HG03521 (cell line): ENCODE results near the gene ZBTB20.

Experiments used
- ATAC-seq: cut with Tn5 transposase; IDR thresholded peaks from one replicate; pipeline ENCODE4 v1.9.1; 2021; ENCODE audit warnings: mild to moderate bottlenecking, moderate library complexity; ENCODE audit not compliant: unreplicated experiment

Gene ZBTB20

DNA sequence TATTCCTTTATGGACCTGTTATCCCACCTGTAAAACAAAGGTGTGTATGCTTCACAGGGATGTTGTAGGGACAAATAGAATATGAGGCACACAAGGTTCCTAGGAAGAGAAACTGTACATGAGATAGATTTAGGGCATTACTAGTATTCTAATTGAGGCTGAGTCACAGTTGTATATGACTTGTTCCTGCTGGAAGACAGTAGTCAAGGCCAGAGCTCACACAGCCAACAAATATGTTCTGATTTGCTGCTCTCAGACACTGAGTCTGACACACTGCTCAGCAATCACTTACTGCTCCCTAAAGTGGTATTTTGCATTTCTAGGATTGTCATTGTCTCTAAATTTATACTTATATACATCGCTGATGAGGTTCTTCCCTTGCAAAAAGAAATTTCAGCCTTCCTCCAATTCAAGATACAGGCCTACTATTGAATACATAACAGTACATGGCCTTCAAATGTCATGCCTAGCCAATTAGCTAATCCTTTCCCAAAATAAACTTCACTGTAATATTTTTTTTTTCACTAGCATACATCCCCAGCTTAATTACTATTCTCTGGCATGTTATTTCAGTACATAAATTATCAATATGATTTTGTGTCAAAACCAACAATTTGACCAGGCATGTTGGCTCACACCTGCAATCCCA is 783.4 kb downstream of the ZBTB20 start:
- ATAC-seq: no peak

DNA sequence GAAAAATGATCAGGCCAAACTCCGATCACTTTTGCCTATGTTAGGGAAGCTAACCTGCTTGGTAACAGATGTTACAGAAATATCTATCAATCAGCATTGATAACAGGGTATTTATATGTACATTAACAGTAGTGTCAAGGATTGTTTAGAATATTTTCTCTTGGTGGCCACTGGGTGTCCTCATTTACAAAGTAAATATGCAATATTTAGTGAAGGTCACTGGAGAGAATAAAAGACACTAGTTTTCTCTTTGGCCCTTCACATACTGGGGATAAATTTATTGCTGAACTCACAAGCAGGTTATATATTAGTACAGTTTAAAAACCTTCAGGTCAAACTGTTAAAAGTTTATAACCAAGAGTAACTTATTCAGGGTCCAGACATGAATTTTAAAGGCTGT is 784.3 kb downstream of the ZBTB20 start:
- ATAC-seq: no peak

GRCh38 chr3:114361391-114361790 is 785.7 kb downstream of the ZBTB20 start:
- ATAC-seq: no peak

GRCh38 chr3:114356525-114356924 is 790.6 kb downstream of the ZBTB20 start:
- no peak for ATAC-seq

- no peak for ATAC-seq
These were observed 791.0 kb downstream of the ZBTB20 start for GRCh38 chr3:114356066-114356465.

DNA sequence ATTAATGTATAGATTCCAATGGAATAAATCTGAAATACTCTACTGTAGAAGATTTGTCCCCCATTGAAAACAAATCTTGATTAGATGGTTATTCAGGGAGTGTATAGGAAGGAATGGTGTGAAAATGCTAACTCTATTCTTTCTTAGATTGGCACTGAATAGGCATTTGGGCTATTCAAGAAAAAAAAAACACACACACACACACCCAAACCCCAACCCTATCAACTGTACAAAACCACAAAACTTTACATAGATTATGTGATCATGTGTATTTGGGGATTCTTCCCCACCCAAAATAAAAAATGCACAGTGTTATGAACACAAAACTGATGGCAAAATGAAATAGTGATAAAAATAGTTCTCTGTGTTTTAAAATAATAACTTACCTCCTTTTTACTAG is 791.4 kb downstream of the ZBTB20 start:
- no peak for ATAC-seq

DNA sequence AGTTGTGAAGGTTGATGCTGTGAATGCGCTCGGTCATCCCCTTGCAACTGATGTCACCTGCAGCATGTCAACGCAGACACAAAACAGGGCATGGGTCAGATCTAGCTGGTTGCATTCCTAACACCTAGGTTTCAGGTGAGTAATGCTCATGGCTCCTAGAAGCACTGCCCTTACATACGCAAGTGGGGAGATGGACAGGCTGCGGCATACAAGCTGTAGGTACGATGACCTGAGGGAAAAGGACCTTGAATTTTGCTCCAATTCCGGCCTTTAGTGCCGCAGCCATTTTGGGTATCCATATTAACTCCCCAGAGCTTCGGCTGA is 795.3 kb downstream of the ZBTB20 start:
- no peak for ATAC-seq

GRCh38 chr3:114351123-114351821 is 795.8 kb downstream of the ZBTB20 start:
- ATAC-seq: no peak

DNA sequence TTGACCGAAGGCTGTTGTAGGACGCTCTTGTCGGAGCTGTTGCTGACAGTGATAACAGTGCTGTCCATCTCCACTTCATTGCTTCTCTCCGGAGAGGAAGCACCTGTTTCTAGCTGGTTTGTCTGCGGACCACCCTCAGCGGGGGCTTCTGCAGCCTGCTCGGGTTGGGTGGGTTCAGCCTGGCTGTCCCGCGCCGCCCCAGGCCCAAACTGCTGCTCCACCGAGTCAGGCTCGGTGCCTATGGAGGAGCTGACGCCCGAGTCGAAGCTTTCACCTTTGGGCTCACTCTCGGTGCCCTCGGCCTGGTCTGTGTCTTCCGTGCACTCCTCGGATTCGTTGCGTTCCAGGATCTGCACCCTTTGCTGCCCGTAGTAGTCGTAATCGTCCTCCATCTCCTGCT is 796.4 kb downstream of the ZBTB20 start:
- ATAC-seq: no peak

DNA sequence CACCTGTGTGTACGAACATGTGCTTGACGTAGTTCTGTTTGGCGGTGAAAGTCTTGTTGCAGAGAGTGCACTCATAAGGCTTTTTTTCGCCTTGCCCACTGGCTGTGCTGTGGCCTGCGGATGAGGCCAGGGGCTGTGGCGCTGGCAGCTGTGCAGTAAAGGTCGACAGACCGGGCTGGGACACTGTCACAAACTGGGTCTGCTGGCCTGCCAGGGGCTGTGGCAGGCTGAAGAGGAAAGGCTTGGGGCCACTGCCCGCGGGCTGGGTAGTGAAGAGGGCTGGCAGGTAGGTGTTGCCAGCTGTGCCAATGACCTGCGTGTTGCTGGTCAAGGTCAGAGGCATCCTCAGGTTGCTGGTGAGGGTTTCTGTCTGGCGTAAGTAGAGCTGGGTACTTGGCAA is 796.8 kb downstream of the ZBTB20 start:
- ATAC-seq: no peak

DNA sequence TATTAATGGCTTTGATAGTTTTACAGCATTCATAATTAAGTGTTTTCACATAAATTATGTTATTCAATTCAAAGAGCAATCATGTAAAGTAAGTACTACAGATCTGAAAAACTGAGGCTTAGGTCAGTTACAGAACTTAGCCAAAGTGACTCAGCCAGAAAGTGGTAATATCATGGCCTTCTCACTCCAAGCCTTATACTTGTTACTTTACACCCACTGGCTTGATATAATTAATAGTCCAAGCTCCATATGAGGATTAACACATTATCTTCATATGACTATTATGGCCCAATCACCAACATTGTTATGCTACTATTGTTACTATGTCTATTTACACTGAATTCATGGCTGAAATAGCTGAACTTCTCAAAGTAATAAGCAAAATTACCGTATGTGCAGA is 802.6 kb downstream of the ZBTB20 start:
- no peak for ATAC-seq

DNA sequence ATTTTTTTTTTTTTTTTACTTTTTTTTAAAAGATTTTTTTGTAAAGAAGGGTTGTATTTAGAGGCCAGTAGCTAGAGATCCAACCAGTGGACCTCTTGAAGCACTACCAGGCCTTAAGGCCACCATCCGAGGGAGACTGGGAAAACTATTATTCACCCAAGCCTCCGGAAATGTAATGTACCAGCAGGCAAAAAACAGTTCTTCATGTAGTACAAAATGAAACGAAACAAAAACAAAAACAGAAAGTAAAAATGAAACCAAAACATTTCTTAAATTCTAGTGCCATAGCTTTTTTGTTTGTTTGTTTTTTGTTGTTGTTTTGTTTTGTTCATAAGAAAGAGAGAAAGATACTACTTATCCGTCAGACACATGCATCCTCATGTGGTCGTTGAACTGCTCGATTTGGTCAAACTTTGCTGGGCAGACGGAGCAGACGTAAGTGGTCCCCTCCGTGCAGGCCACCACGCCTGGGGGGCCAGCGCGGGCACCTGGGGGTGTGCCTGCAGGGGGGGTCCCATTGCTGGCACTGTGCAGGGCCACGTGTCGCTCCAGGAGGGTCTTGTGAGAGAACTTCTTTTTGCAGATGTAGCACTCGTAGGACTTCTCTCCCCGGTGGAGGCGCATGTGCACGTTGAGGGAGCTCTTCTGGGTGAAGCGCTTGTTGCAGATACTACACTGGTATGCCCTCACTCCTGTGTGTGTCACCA is 808.3 kb downstream of the ZBTB20 start:
- no peak for ATAC-seq

GRCh38 chr3:114336857-114337256 is 810.2 kb downstream of the ZBTB20 start:
- no peak for ATAC-seq

DNA sequence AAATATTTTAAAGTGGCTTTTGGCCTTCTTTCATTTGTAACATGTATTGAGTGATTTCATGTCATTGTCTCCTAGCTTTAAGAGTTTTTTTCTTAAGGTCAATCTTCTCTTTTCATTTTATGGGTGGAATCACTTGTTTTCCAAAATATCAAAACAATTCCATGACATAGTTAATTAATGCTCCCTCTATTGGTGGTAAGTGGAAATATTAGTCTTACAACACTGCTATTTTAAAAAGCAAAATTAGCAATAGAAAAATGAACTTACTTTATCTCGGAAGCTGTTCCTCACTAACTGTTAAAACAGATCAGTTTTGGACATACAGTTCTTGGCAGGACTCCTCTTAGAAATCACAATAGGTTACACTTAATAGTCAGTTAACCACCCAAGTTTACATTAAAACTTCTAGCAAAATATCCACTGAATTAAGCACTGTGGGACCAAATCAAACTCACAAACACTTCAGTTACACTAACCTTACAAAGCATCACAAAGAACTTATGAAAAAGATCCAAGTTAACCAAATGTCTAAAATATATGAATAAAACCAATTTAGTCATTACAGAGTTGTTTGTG is 810.9 kb downstream of the ZBTB20 start:
- no peak for ATAC-seq

DNA sequence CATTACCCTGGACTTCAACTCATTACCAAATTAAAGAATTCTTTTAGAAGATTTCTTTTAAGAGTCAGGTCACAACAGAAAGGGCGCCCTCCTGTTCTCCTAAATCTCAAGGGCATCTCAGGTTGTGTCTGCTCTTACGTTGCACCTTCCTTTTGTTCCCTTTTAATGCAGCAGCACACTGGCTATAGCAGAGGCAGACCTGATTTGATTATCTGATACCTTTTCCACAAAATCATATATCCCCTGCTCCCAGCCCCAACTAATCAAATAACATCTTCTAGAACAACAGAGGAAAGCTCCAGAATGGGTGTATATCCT is 813.2 kb downstream of the ZBTB20 start:
- ATAC-seq: no peak

- ATAC-seq: no peak
These were observed 813.7 kb downstream of the ZBTB20 start for GRCh38 chr3:114333180-114333922.

DNA sequence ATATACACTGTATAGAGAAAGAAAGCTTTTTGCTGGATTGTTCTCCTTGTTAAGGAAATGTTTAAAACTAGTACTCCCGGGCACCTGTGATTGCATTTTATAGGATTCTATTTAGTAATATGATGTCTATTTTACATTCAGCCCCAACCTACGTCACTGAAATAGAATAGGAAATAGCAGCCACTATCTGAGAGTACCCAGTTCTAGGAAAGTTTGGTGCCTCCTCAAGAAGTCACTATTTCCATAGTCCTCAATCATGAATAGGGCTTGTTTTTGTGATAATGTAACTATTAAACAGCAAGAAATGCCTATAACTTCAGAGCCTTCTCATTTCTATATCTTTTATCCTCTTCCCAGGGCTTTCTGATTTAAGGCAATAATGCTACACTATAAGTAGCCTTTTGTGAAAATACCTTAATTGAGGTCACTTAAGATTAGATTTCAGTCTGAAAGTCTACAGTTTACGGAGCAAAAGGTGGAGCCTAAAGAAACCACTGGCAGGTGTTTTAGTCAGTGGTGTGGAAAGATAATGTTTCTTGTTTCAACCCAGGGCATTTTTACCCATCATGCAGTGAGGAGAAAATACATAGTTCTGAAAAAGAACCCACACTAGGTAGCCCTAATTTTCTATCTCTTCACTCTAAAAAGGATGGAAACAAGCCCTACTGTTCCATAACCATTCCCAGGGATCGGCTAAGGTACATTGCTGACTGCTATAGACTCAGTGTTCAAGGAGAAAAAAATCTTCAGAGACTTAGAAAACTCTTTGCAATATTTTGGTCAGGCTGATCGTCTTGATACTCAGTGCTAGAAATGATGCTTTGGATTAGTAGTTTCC is 814.5 kb downstream of the ZBTB20 start:
- ATAC-seq: peak; percentile 66

DNA sequence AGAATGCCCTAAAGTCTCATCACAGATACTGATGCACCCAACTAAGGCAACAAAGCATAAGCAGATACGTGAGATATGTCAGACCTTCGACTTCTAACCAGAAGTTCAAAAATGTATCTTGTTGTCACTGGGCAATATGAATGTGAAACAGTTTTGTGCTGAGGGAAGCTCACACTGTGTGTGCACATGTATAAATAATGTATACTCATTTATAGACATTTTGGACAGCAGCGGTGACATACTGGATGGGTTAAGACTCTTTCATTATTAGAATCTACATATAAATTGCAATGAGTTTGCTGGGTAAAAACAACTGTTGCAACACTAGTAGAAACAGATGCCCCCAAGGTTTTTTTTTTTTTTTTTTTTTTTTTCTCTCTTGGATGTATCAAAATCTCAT is 815.4 kb downstream of the ZBTB20 start:
- no peak for ATAC-seq

DNA sequence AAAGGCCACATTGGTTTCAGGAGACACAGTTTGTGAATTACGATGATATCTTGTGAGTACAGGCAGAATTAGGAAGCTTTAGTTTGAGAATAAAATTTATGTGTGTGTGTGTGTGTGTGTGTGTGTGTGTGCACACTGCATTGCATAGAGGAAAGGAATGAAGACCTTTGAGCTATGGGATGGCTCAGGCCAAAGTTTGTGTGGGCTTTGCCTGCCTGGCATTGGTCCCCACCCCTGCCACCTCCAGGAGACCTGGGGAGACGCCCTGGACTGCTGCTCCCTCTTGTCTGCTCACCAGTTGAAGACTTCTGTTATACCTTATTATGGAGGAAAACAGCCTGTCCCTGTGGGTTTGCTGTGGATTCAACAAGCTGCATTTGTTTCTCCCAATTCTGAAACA is 816.1 kb downstream of the ZBTB20 start:
- no peak for ATAC-seq

DNA sequence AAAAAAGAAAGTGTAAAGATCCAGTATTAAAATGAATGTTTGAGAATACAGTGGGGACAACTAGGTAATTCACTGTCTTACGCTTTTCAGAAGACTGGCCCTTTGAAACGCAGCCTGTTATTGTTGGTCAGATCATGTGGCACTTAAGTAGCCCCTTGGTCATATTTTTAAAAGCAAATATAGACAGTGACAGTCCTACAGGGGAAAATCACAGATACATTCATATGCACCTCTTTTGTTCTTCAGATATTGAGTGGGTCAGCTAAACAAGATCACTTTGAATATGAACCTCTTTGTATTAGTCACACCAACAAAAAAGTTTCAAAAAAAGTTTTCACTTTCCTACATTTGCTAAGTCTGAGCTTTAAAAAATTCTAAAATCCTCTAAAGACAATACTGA is 817.3 kb downstream of the ZBTB20 start:
- no peak for ATAC-seq

GRCh38 chr3:114328345-114328744 is 818.7 kb downstream of the ZBTB20 start:
- ATAC-seq: no peak
